ENCODE measurements around the gene CTTNBP2NL. TPM values are rescaled to one million over a fixed set of nuclear protein-coding genes. Genes with fewer than 3 reads are reported as not detected.

The CTTNBP2NL gene
- total RNA-seq, 1 experiment from 2014 or later, result 32.2 TPM

GRCh38 chr1:112359961-112360767 lies 35.9 kb upstream of the CTTNBP2NL start:
- no peaks in the 10 kb centered on the region for H3K36me3 ChIP-seq (ENCODE audit: low read depth)
- H3K79me2 ChIP-seq (ENCODE audit: low read depth), result no peaks in the 10 kb centered on the region
- ChIA-PET CTCF (no interaction called here), POLR2A (ENCODE audit: unreplicated experiment) (interaction anchor here (0.6 kb wide), 1 partner anchor 478 kb away, joined by 14 read pairs; no protein-coding TSS in a partner anchor)
- H3K4me2 ChIP-seq, result 0 out of 2 replicates have a peak overlapping the region, but pooled peaks have one; percentile 4
- BruUV-seq (replicated peaks), result no TSS peak
- peaks cover 73% of the 10 kb centered on the region for H3K27me3 ChIP-seq (ENCODE audit: insufficient read depth, low read depth)
- H3K9me3 ChIP-seq (ENCODE audit: insufficient read depth, low read depth), result no peaks in the 10 kb centered on the region
- no peaks in the 10 kb centered on the region for H3K4me1 ChIP-seq (replicated peaks; ENCODE audit: insufficient read depth)
- no peaks in the 10 kb centered on the region for H4K20me1 ChIP-seq (ENCODE audit: insufficient read depth)
- no peaks in the 10 kb centered on the region for H3F3A ChIP-seq (ENCODE audit: insufficient read depth, low read depth)
- H2AFZ ChIP-seq, result no peak overlapping the region
- no peak overlapping the region for H3K4me3 ChIP-seq
- H3K9me2 ChIP-seq (ENCODE audit: insufficient read depth), result no peaks in the 10 kb centered on the region
- intact Hi-C loops (cut with micrococcal nuclease; ENCODE audit: unreplicated experiment), result loop anchor here (10.0 kb wide), 1 partner anchor 875 kb away; no protein-coding TSS in a partner anchor
- no peak for TF ChIP-seq EZH2 (IDR thresholded peaks at IDR 0.05; ENCODE audit: low read depth)
- peak; percentile 24; the same call in 1 of the 2 replicates for TF ChIP-seq CTCF (conservative IDR thresholded peaks at IDR 0.05)
- peak; percentile 34 to 71 for DNase-seq
- no peak overlapping the region for H3K27ac ChIP-seq

- CTCF ChIA-PET, result no interaction called here
- Histone ChIP-seq H3K9me3 (ENCODE audit: insufficient read depth, low read depth) (no peaks in the 10 kb centered on the region), H3K79me2 (ENCODE audit: low read depth) (no peaks in the 10 kb centered on the region), H4K20me1 (ENCODE audit: insufficient read depth) (no peaks in the 10 kb centered on the region), H3K4me2 (no peak overlapping the region), H3K36me3 (ENCODE audit: low read depth) (no peaks in the 10 kb centered on the region), H3F3A (ENCODE audit: insufficient read depth, low read depth) (no peaks in the 10 kb centered on the region), H3K9me2 (ENCODE audit: insufficient read depth) (no peaks in the 10 kb centered on the region), H3K4me3 (no peak overlapping the region), H3K4me1 (replicated peaks; ENCODE audit: insufficient read depth) (no peaks in the 10 kb centered on the region), H3K27me3 (ENCODE audit: insufficient read depth, low read depth) (peaks cover 71% of the 10 kb centered on the region), H3K27ac (no peak overlapping the region), H2AFZ (no peak overlapping the region)
- POLR2A ChIA-PET (ENCODE audit: unreplicated experiment), result no interaction called here
- TF ChIP-seq EZH2 (IDR thresholded peaks at IDR 0.05; ENCODE audit: low read depth), result no peak
- TF ChIP-seq CTCF (conservative IDR thresholded peaks at IDR 0.05), result no peak
- intact Hi-C loops (cut with micrococcal nuclease; ENCODE audit: unreplicated experiment), result loop anchor here (10.0 kb wide), 1 partner anchor 879 kb away; no protein-coding TSS in a partner anchor
- DNase-seq, result no peak
- BruUV-seq (replicated peaks), result no TSS peak
Observed at GRCh38 chr1:112363636-112364035, 32.4 kb upstream of the CTTNBP2NL start.

GRCh38 chr1:112368198-112368597 lies 27.8 kb upstream of the CTTNBP2NL start:
- no peaks in the 10 kb centered on the region for H4K20me1 ChIP-seq (ENCODE audit: insufficient read depth)
- H3F3A ChIP-seq (ENCODE audit: insufficient read depth, low read depth), result no peaks in the 10 kb centered on the region
- CTCF ChIA-PET, result no interaction called here
- POLR2A ChIA-PET (ENCODE audit: unreplicated experiment), result no interaction called here
- no peak overlapping the region for H3K27ac ChIP-seq
- no peaks in the 10 kb centered on the region for H3K4me1 ChIP-seq (replicated peaks; ENCODE audit: insufficient read depth)
- no peaks in the 10 kb centered on the region for H3K9me2 ChIP-seq (ENCODE audit: insufficient read depth)
- no peak for DNase-seq
- no peak overlapping the region for H3K4me2 ChIP-seq
- BruUV-seq (replicated peaks), result no TSS peak
- peaks cover 57% of the 10 kb centered on the region for H3K27me3 ChIP-seq (ENCODE audit: insufficient read depth, low read depth)
- H3K4me3 ChIP-seq, result no peak overlapping the region
- no peaks in the 10 kb centered on the region for H3K36me3 ChIP-seq (ENCODE audit: low read depth)
- H3K79me2 ChIP-seq (ENCODE audit: low read depth), result no peaks in the 10 kb centered on the region
- no peaks in the 10 kb centered on the region for H3K9me3 ChIP-seq (ENCODE audit: insufficient read depth, low read depth)
- TF ChIP-seq EZH2 (IDR thresholded peaks at IDR 0.05; ENCODE audit: low read depth) (no peak), CTCF (conservative IDR thresholded peaks at IDR 0.05) (no peak)
- intact Hi-C loops (cut with micrococcal nuclease; ENCODE audit: unreplicated experiment), result loop anchor here (10.0 kb wide), 1 partner anchor 883 kb away; no protein-coding TSS in a partner anchor
- no peak overlapping the region for H2AFZ ChIP-seq

Measured in PC-9 (cell line).